ENCODE results near the gene DDX28. TPM values are rescaled to one million over a fixed set of nuclear protein-coding genes. Genes with fewer than 3 reads are reported as not detected.
A peak's percentile ranks its signal among the peaks of the same experiment; 100 is the strongest.

The DDX28 gene
- polyA plus RNA-seq, 2 of the 4 experiments (the other 2 are of a cell fraction) = 14.0 to 14.9 TPM

DNA sequence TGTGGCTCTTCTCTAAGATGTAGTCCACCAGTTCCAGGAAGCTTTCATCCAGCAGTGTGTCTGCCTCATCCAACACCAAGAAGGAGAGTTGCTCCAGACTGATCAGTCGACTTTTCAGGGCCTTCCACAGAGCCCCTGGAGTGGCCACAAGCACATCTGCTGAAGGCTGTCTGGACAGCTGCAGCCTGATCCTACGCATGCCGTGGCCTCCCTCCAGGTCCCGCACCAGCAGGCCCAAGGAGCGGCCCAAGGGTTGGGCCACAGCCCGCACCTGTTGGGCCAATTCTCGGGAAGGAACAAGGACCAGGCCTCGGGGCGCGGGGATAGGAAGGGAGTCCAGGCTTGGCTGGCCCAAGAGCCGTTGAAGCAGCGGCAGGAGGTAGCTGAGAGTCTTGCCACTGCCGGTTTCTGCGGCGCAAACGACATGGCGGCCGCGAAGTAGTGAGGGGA is 729 bp downstream of the DDX28 start:
- WGBS (ENCODE audit: missing lambda C conversion rate) = 5% methylated on average over 7 of the region's 19 CpGs
- ChIA-PET POLR2A (interaction anchor here (1.0 to 2.4 kb wide), 3 partner anchors 20 to 216 kb away, joined by 3 to 9 read pairs (median 6); partner anchors contain the start of genes NFATC3, RANBP10 and TSNAXIP1), CTCF (interaction anchor here (1.3 to 3.6 kb wide), 3 partner anchors 9 to 23 kb away, joined by 3 to 18 read pairs (median 4); partner anchors contain the start of gene DPEP2)
- Histone ChIP-seq H3K4me3 (peak overlapping the region; percentile 99), H3K4me2 (peak overlapping the region; percentile 100), H3K9me3 (no peaks in the 10 kb centered on the region), H3K4me1 (peaks cover 19% of the 10 kb centered on the region), H3K27ac (peak overlapping the region; percentile 92 to 98)
- ATAC-seq = peak; percentile 10 to 36; a peak in 3 of 6 replicates
- DNase-seq (ENCODE audit: low read depth in 1 of 2, low spot score in 1 of 2) = no peak
- no peak for FAIRE-seq
- TF ChIP-seq, protein P1, sequence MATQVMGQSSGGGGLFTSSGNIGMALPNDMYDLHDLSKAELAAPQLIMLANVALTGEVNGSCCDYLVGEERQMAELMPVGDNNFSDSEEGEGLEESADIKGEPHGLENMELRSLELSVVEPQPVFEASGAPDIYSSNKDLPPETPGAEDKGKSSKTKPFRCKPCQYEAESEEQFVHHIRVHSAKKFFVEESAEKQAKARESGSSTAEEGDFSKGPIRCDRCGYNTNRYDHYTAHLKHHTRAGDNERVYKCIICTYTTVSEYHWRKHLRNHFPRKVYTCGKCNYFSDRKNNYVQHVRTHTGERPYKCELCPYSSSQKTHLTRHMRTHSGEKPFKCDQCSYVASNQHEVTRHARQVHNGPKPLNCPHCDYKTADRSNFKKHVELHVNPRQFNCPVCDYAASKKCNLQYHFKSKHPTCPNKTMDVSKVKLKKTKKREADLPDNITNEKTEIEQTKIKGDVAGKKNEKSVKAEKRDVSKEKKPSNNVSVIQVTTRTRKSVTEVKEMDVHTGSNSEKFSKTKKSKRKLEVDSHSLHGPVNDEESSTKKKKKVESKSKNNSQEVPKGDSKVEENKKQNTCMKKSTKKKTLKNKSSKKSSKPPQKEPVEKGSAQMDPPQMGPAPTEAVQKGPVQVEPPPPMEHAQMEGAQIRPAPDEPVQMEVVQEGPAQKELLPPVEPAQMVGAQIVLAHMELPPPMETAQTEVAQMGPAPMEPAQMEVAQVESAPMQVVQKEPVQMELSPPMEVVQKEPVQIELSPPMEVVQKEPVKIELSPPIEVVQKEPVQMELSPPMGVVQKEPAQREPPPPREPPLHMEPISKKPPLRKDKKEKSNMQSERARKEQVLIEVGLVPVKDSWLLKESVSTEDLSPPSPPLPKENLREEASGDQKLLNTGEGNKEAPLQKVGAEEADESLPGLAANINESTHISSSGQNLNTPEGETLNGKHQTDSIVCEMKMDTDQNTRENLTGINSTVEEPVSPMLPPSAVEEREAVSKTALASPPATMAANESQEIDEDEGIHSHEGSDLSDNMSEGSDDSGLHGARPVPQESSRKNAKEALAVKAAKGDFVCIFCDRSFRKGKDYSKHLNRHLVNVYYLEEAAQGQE (IDR thresholded peaks at IDR 0.05) = no peak
- TF ChIP-seq NR3C1 (IDR thresholded peaks at IDR 0.05) (no peak), MYC (IDR thresholded peaks at IDR 0.05; ENCODE audit: borderline replicate concordance, low read length) (no peak), SREBF2 (IDR thresholded peaks at IDR 0.05) (no peak), GATA3 (IDR thresholded peaks at IDR 0.05; ENCODE audit: borderline replicate concordance) (no peak), EHF (CRISPR knock-in tag; IDR thresholded peaks at IDR 0.05) (no peak), RCOR1 (IDR thresholded peaks at IDR 0.05; ENCODE audit: low read depth, low read length) (no peak), FOSL2 (IDR thresholded peaks at IDR 0.05) (no peak), FOSL2 (CRISPR knock-in tag; IDR thresholded peaks at IDR 0.05) (no peak), JUNB (IDR thresholded peaks at IDR 0.05) (no peak), RNF2 (IDR thresholded peaks at IDR 0.05; ENCODE audit: borderline replicate concordance, low read depth) (no peak), MAFK (IDR thresholded peaks at IDR 0.05; ENCODE audit: partially characterized antibody) (no peak), SMC3 (IDR thresholded peaks at IDR 0.05) (no peak), POLR2AphosphoS2 (conservative IDR thresholded peaks at IDR 0.05; ENCODE audit: low read length) (no peak), CHD2 (IDR thresholded peaks at IDR 0.05; ENCODE audit: low read length, partially characterized antibody) (no peak)
- TF ChIP-seq, protein P2, sequence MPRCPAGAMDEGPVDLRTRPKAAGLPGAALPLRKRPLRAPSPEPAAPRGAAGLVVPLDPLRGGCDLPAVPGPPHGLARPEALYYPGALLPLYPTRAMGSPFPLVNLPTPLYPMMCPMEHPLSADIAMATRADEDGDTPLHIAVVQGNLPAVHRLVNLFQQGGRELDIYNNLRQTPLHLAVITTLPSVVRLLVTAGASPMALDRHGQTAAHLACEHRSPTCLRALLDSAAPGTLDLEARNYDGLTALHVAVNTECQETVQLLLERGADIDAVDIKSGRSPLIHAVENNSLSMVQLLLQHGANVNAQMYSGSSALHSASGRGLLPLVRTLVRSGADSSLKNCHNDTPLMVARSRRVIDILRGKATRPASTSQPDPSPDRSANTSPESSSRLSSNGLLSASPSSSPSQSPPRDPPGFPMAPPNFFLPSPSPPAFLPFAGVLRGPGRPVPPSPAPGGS (IDR thresholded peaks at IDR 0.05) = no peak
- TF ChIP-seq, protein P3, sequence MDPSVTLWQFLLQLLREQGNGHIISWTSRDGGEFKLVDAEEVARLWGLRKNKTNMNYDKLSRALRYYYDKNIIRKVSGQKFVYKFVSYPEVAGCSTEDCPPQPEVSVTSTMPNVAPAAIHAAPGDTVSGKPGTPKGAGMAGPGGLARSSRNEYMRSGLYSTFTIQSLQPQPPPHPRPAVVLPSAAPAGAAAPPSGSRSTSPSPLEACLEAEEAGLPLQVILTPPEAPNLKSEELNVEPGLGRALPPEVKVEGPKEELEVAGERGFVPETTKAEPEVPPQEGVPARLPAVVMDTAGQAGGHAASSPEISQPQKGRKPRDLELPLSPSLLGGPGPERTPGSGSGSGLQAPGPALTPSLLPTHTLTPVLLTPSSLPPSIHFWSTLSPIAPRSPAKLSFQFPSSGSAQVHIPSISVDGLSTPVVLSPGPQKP (IDR thresholded peaks at IDR 0.05; ENCODE audit: low read depth, low read length) = no peak
- TF ChIP-seq, protein P4, sequence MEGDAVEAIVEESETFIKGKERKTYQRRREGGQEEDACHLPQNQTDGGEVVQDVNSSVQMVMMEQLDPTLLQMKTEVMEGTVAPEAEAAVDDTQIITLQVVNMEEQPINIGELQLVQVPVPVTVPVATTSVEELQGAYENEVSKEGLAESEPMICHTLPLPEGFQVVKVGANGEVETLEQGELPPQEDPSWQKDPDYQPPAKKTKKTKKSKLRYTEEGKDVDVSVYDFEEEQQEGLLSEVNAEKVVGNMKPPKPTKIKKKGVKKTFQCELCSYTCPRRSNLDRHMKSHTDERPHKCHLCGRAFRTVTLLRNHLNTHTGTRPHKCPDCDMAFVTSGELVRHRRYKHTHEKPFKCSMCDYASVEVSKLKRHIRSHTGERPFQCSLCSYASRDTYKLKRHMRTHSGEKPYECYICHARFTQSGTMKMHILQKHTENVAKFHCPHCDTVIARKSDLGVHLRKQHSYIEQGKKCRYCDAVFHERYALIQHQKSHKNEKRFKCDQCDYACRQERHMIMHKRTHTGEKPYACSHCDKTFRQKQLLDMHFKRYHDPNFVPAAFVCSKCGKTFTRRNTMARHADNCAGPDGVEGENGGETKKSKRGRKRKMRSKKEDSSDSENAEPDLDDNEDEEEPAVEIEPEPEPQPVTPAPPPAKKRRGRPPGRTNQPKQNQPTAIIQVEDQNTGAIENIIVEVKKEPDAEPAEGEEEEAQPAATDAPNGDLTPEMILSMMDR (IDR thresholded peaks at IDR 0.05) = no peak
- TF ChIP-seq, protein P5, sequence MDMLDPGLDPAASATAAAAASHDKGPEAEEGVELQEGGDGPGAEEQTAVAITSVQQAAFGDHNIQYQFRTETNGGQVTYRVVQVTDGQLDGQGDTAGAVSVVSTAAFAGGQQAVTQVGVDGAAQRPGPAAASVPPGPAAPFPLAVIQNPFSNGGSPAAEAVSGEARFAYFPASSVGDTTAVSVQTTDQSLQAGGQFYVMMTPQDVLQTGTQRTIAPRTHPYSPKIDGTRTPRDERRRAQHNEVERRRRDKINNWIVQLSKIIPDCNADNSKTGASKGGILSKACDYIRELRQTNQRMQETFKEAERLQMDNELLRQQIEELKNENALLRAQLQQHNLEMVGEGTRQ (IDR thresholded peaks at IDR 0.05) = no peak
- TF ChIP-seq, protein P6, sequence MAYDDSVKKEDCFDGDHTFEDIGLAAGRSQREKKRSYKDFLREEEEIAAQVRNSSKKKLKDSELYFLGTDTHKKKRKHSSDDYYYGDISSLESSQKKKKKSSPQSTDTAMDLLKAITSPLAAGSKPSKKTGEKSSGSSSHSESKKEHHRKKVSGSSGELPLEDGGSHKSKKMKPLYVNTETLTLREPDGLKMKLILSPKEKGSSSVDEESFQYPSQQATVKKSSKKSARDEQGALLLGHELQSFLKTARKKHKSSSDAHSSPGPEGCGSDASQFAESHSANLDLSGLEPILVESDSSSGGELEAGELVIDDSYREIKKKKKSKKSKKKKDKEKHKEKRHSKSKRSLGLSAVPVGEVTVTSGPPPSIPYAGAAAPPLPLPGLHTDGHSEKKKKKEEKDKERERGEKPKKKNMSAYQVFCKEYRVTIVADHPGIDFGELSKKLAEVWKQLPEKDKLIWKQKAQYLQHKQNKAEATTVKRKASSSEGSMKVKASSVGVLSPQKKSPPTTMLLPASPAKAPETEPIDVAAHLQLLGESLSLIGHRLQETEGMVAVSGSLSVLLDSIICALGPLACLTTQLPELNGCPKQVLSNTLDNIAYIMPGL (CRISPR knock-in tag; IDR thresholded peaks at IDR 0.05; ENCODE audit: borderline replicate concordance) = no peak
